ENCODE results near the gene DSCAML1. TPM values are rescaled to one million over a fixed set of nuclear protein-coding genes. Genes with fewer than 3 reads are reported as not detected.
"Not testable (repeated sequence)": the region's sequence is repeated elsewhere in the genome, so short reads cannot be mapped to it uniquely, and the experiment has no call there.

Gene DSCAML1
- total RNA-seq, 4 donors from 2014 or later = 2.9 to 5.8 (median 3.3) TPM

DNA sequence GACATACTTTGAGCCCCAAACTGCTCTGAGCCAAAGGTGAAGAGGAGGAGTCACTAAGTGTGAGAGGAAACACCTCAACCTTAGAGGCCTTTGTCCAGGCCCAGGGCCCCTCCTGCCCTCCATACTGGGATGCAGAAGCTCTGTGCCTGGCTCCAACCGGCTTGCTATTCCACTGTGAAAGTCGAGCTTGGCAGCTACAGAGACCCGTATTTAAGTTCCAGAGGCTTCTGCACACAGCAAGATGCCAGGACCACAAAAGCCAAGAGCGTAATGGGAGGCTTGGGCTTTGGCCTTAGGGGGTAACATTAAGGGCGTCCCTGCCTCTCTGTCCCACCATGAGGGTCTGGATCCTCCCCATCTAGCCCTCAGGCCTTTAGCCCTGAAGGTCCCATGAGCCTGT lies 31.9 kb downstream of the DSCAML1 start:
- intact Hi-C loops (cut with DNase I; ENCODE audit: low total_unique reads) = no loop called here
- 71 to 80% methylated on average over 1 to 5 of the region's 5 CpGs for WGBS, 2 donors (ENCODE audit: low coverage in 1 of 2)

DNA sequence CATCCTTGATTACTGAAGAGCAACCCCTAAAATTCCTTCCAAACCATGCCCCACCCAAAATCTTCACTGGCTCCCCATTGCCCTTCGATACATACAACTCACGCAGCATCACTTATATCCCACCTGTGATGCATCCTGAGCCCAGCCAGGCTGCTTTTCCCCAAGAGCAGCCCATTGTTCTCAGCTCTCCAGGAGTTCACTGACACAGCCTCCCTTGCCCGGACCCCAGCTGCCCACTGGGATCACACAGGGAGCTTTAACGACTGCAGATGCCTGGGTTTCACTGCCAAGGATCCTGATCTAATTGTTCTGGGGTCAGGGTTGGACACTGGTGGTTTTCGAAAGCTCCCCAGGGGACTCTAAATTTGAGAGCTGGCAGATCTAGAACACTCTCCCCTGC lies 33.6 kb downstream of the DSCAML1 start:
- H3K9me3 ChIP-seq; H3K27ac ChIP-seq; DNase-seq; H3K27me3 ChIP-seq; H3K4me3 ChIP-seq; H3K36me3 ChIP-seq; H3K4me1 ChIP-seq; intact Hi-C loops (cut with DNase I; ENCODE audit: low total_unique reads); in situ Hi-C loops (cut with MboI; ENCODE audit: low pct_ligation_motif_present in 1 of 4, low pct_unique_long_range_greater_than_20kb in 1 of 4, low sequenced_read_pairs in 3 of 4): not testable (repeated sequence)
- WGBS, 2 donors (ENCODE audit: low coverage in 1 of 2) = 80 to 100% methylated on average over 1 to 5 of the region's 5 CpGs

More for the DNA sequence above, 31.9 kb downstream of the DSCAML1 start:
- Histone ChIP-seq H3K4me3 (no peak overlapping the region), H3K27ac (no peak overlapping the region), H3K9me3 (no peaks in the 10 kb centered on the region), H3K36me3 (no peaks in the 10 kb centered on the region), H3K27me3 (no peaks in the 10 kb centered on the region), H3K4me1 (no peaks in the 10 kb centered on the region)
- in situ Hi-C loops (cut with MboI; ENCODE audit: low pct_ligation_motif_present in 1 of 4, low pct_unique_long_range_greater_than_20kb in 1 of 4, low sequenced_read_pairs in 3 of 4) = no loop called here
- no peak for TF ChIP-seq EP300 (IDR thresholded peaks at IDR 0.05; ENCODE audit: low read depth)
- no peak for TF ChIP-seq POLR2A (IDR thresholded peaks at IDR 0.05)
- TF ChIP-seq, protein P1, sequence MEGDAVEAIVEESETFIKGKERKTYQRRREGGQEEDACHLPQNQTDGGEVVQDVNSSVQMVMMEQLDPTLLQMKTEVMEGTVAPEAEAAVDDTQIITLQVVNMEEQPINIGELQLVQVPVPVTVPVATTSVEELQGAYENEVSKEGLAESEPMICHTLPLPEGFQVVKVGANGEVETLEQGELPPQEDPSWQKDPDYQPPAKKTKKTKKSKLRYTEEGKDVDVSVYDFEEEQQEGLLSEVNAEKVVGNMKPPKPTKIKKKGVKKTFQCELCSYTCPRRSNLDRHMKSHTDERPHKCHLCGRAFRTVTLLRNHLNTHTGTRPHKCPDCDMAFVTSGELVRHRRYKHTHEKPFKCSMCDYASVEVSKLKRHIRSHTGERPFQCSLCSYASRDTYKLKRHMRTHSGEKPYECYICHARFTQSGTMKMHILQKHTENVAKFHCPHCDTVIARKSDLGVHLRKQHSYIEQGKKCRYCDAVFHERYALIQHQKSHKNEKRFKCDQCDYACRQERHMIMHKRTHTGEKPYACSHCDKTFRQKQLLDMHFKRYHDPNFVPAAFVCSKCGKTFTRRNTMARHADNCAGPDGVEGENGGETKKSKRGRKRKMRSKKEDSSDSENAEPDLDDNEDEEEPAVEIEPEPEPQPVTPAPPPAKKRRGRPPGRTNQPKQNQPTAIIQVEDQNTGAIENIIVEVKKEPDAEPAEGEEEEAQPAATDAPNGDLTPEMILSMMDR (IDR thresholded peaks at IDR 0.05) = no peak
- no peak for TF ChIP-seq POLR2AphosphoS5 (IDR thresholded peaks at IDR 0.05)
- DNase-seq = no peak

- DNase-seq = no peak
- intact Hi-C loops (cut with DNase I; ENCODE audit: low total_unique reads) = no loop called here
- in situ Hi-C loops (cut with MboI; ENCODE audit: low pct_ligation_motif_present in 1 of 4, low pct_unique_long_range_greater_than_20kb in 1 of 4, low sequenced_read_pairs in 3 of 4) = no loop called here
- no peaks in the 10 kb centered on the region for H3K36me3 ChIP-seq
- no peaks in the 10 kb centered on the region for H3K9me3 ChIP-seq
- TF ChIP-seq EP300 (IDR thresholded peaks at IDR 0.05; ENCODE audit: low read depth) (no peak), POLR2AphosphoS5 (IDR thresholded peaks at IDR 0.05) (no peak), POLR2A (IDR thresholded peaks at IDR 0.05) (no peak)
- TF ChIP-seq, protein P1 (IDR thresholded peaks at IDR 0.05) = no peak
- H3K4me3 ChIP-seq = no peak overlapping the region
- no peaks in the 10 kb centered on the region for H3K4me1 ChIP-seq
- 72 to 80% methylated on average over 7 of the region's 7 CpGs for WGBS, 2 donors (ENCODE audit: low coverage in 1 of 2)
- no peaks in the 10 kb centered on the region for H3K27me3 ChIP-seq
- H3K27ac ChIP-seq = no peak overlapping the region
These were observed 35.0 kb downstream of the DSCAML1 start for GRCh38 chr11:117761993-117762392.

GRCh38 chr11:117759305-117759704 lies 37.7 kb downstream of the DSCAML1 start:
- Histone ChIP-seq H3K4me3 (no peak overlapping the region), H3K36me3 (no peaks in the 10 kb centered on the region), H3K9me3 (no peaks in the 10 kb centered on the region), H3K27me3 (no peaks in the 10 kb centered on the region), H3K27ac (no peak overlapping the region), H3K4me1 (no peaks in the 10 kb centered on the region)
- no peak for DNase-seq
- 81% methylated on average over 8 of the region's 8 CpGs; no CpG with 5 or more reads in 1 of the 2 donors for WGBS, 2 donors (ENCODE audit: low coverage in 1 of 2)
- TF ChIP-seq EP300 (IDR thresholded peaks at IDR 0.05; ENCODE audit: low read depth) = no peak
- no peak for TF ChIP-seq POLR2AphosphoS5 (IDR thresholded peaks at IDR 0.05)
- TF ChIP-seq POLR2A (IDR thresholded peaks at IDR 0.05) = no peak
- TF ChIP-seq, protein P1 (IDR thresholded peaks at IDR 0.05) = no peak
- intact Hi-C loops (cut with DNase I; ENCODE audit: low total_unique reads) (no loop called here), in situ Hi-C loops (cut with MboI; ENCODE audit: low pct_ligation_motif_present in 1 of 4, low pct_unique_long_range_greater_than_20kb in 1 of 4, low sequenced_read_pairs in 3 of 4) (no loop called here)

- H3K27me3 ChIP-seq = no peaks in the 10 kb centered on the region
- TF ChIP-seq, protein P1 (IDR thresholded peaks at IDR 0.05) = no peak
- no peak for TF ChIP-seq POLR2AphosphoS5 (IDR thresholded peaks at IDR 0.05)
- no peak for TF ChIP-seq POLR2A (IDR thresholded peaks at IDR 0.05)
- TF ChIP-seq EP300 (IDR thresholded peaks at IDR 0.05; ENCODE audit: low read depth) = no peak
- H3K36me3 ChIP-seq = no peaks in the 10 kb centered on the region
- intact Hi-C loops (cut with DNase I; ENCODE audit: low total_unique reads) = no loop called here
- in situ Hi-C loops (cut with MboI; ENCODE audit: low pct_ligation_motif_present in 1 of 4, low pct_unique_long_range_greater_than_20kb in 1 of 4, low sequenced_read_pairs in 3 of 4) = no loop called here
- H3K4me1 ChIP-seq = peaks cover 3 to 17% (median 15%) of the 10 kb centered on the region in 4 donors
- 72 to 100% methylated on average over 1 to 4 of the region's 4 CpGs for WGBS, 2 donors (ENCODE audit: low coverage in 1 of 2)
- H3K4me3 ChIP-seq = no peak overlapping the region
- no peak for DNase-seq
- H3K9me3 ChIP-seq = no peaks in the 10 kb centered on the region
- H3K27ac ChIP-seq = no peak overlapping the region
These were observed 43.0 kb downstream of the DSCAML1 start for GRCh38 chr11:117754030-117754429.
